Trophoblast cell (in vitro differentiated cells and primary cell): ENCODE data around the gene INPP5D.

Experiments
- DNase-seq, 2 donors: peaks; one replicate each; pipeline ENCODE4 v3.0.0-alpha.2; 2016
- H2AFZ ChIP-seq: 2 replicates; pipeline ENCODE4 v1.6.1; 2013; ENCODE audit warnings: low read length, moderate library complexity, mild to moderate bottlenecking; ENCODE audit not compliant: insufficient read depth, poor library complexity
- H2AK5ac ChIP-seq: 2 replicates; pipeline ENCODE4 v1.6.1; 2013; ENCODE audit warnings: mild to moderate bottlenecking, low read length
- H2BK120ac ChIP-seq: 2 replicates; pipeline ENCODE4 v1.6.1; 2013; ENCODE audit warnings: low read length, mild to moderate bottlenecking, moderate library complexity; ENCODE audit not compliant: insufficient read depth, poor library complexity
- H2BK12ac ChIP-seq: 2 replicates; pipeline ENCODE4 v1.6.1; 2013; ENCODE audit warnings: mild to moderate bottlenecking, low read length, moderate library complexity
- H2BK5ac ChIP-seq: 2 replicates; pipeline ENCODE4 v1.6.1; 2013; ENCODE audit warnings: low read length, low read depth, moderate library complexity, mild to moderate bottlenecking; ENCODE audit not compliant: poor library complexity
- H3K14ac ChIP-seq: 2 replicates; pipeline ENCODE4 v1.6.1; 2013; ENCODE audit warnings: mild to moderate bottlenecking, low read length
- H3K18ac ChIP-seq: 2 replicates; pipeline ENCODE4 v1.6.1; 2013; ENCODE audit warnings: mild to moderate bottlenecking, low read length
- H3K23ac ChIP-seq: 2 replicates; pipeline ENCODE4 v1.6.1; 2013; ENCODE audit warnings: low read length
- H3K27ac ChIP-seq: 2 replicates; pipeline ENCODE4 v1.5.1; 2013; ENCODE audit warnings: low read depth, mild to moderate bottlenecking, inconsistent platforms, low read length, moderate library complexity
- H3K27me3 ChIP-seq: 2 replicates; pipeline ENCODE4 v1.6.1; 2013; ENCODE audit warnings: inconsistent platforms, mild to moderate bottlenecking, low read length, moderate library complexity; ENCODE audit not compliant: insufficient read depth
- H3K36me3 ChIP-seq, 2 experiments: 1 replicate in 1 of 2; 2 replicates in 1 of 2; pipeline ENCODE4 v1.6.1; 2013; ENCODE audit warnings: low read length in 2 of 2, mild to moderate bottlenecking in 2 of 2, moderate library complexity in 1 of 2; ENCODE audit not compliant: insufficient read depth in 2 of 2, control insufficient read depth in 1 of 2
- H3K4ac ChIP-seq: 2 replicates; pipeline ENCODE4 v1.6.1; 2013; ENCODE audit warnings: low read depth, mild to moderate bottlenecking, low read length, moderate library complexity
- H3K4me1 ChIP-seq, 2 experiments: 1 replicate in 1 of 2; 2 replicates in 1 of 2; pipeline ENCODE4 v1.6.1; 2013; ENCODE audit warnings: low read length in 2 of 2, mild to moderate bottlenecking in 2 of 2, moderate library complexity in 1 of 2; ENCODE audit not compliant: insufficient read depth in 2 of 2, control insufficient read depth in 1 of 2
- H3K4me2 ChIP-seq: 2 replicates; pipeline ENCODE4 v1.6.1; 2013; ENCODE audit warnings: inconsistent platforms, mild to moderate bottlenecking, low read length, moderate library complexity
- H3K4me3 ChIP-seq: 2 replicates; pipeline ENCODE4 v1.5.1; 2013; ENCODE audit warnings: mild to moderate bottlenecking, low read depth, low read length, inconsistent platforms
- H3K79me1 ChIP-seq: one replicate; pipeline ENCODE4 v1.6.1; 2013; ENCODE audit warnings: low read length
- H3K79me2 ChIP-seq: 2 replicates; pipeline ENCODE4 v1.6.1; 2013; ENCODE audit warnings: low read length, mild to moderate bottlenecking; ENCODE audit not compliant: control insufficient read depth, insufficient read depth, poor library complexity
- H3K9ac ChIP-seq: 2 replicates; pipeline ENCODE4 v1.6.1; 2013; ENCODE audit warnings: mild to moderate bottlenecking, low read length
- H3K9me3 ChIP-seq: 2 replicates; pipeline ENCODE4 v1.6.1; 2013; ENCODE audit warnings: low read depth, mild to moderate bottlenecking, control low read depth, inconsistent platforms, low read length; ENCODE audit not compliant: insufficient read depth
- H4K12ac ChIP-seq: 2 replicates; pipeline ENCODE4 v1.6.1; 2013; ENCODE audit warnings: low read depth, mild to moderate bottlenecking, low read length, moderate library complexity
- H4K8ac ChIP-seq: 2 replicates; pipeline ENCODE4 v1.6.1; 2013; ENCODE audit warnings: low read depth, mild to moderate bottlenecking, low read length, moderate library complexity
- H4K91ac ChIP-seq: one replicate; pipeline ENCODE4 v1.6.1; 2013; ENCODE audit warnings: low read depth, mild to moderate bottlenecking, low read length, moderate library complexity
- WGBS: extraction: QIAGEN DNeasy Blood & Tissue Kit; methylation state at CpG from one replicate; pipeline ENCODE4 v1.1.7; 2013; ENCODE audit warnings: missing lambda C conversion rate; ENCODE audit not compliant: insufficient read length, insufficient coverage; ENCODE audit errors: extremely low coverage; 5-methylcytosine and 5-hydroxymethylcytosine counted together

INPP5D gene

GRCh38 chr2:233022561-233022960 lies 37.6 kb upstream of the INPP5D start:
- H3K18ac ChIP-seq, result no peak overlapping the region
- H2BK12ac ChIP-seq, result no peak overlapping the region
- no peak overlapping the region for H2AFZ ChIP-seq
- peaks cover 2% of the 10 kb centered on the region for H3K79me2 ChIP-seq
- H4K8ac ChIP-seq, result no peak overlapping the region
- H3K4me3 ChIP-seq, result no peak overlapping the region
- no peak overlapping the region for H3K27ac ChIP-seq
- H3K4me1 ChIP-seq, result peaks cover 15 to 17% of the 10 kb centered on the region in 2 experiments
- H3K27me3 ChIP-seq, result no peaks in the 10 kb centered on the region
- no CpG with 5 or more reads among the region's 8 CpGs for WGBS
- no peak overlapping the region for H3K14ac ChIP-seq
- no peak overlapping the region for H3K4ac ChIP-seq
- no peaks in the 10 kb centered on the region for H3K79me1 ChIP-seq
- no peak overlapping the region for H3K9ac ChIP-seq
- no peak overlapping the region for H2BK5ac ChIP-seq
- no peak overlapping the region for H2AK5ac ChIP-seq
- no peak overlapping the region for H3K4me2 ChIP-seq
- H4K91ac ChIP-seq, result no peak overlapping the region
- H3K9me3 ChIP-seq, result peaks cover 1% of the 10 kb centered on the region
- H3K36me3 ChIP-seq, result no peaks in the 10 kb centered on the region
- no peak overlapping the region for H4K12ac ChIP-seq
- no peak overlapping the region for H3K23ac ChIP-seq
- H2BK120ac ChIP-seq, result no peak overlapping the region
- DNase-seq, result peak; percentile 93 to 96

- H3K23ac ChIP-seq, result no peak overlapping the region
- H3K18ac ChIP-seq, result no peak overlapping the region
- H3K4me1 ChIP-seq, result peaks cover 15 to 17% of the 10 kb centered on the region in 2 experiments
- no peak overlapping the region for H3K4ac ChIP-seq
- DNase-seq, result peak in 1 of 2 donors; percentile 8
- H3K79me2 ChIP-seq, result peaks cover 2% of the 10 kb centered on the region
- H4K91ac ChIP-seq, result peak overlapping the region; percentile 37
- no peaks in the 10 kb centered on the region for H3K27me3 ChIP-seq
- no peak overlapping the region for H4K12ac ChIP-seq
- no peak overlapping the region for H3K14ac ChIP-seq
- no peak overlapping the region for H4K8ac ChIP-seq
- H3K79me1 ChIP-seq, result no peaks in the 10 kb centered on the region
- WGBS, result no CpG with 5 or more reads among the region's 18 CpGs
- H3K9ac ChIP-seq, result no peak overlapping the region
- H3K9me3 ChIP-seq, result peaks cover 1% of the 10 kb centered on the region
- no peak overlapping the region for H3K27ac ChIP-seq
- H2BK12ac ChIP-seq, result no peak overlapping the region
- no peak overlapping the region for H2BK120ac ChIP-seq
- no peaks in the 10 kb centered on the region for H3K36me3 ChIP-seq
- no peak overlapping the region for H3K4me3 ChIP-seq
- no peak overlapping the region for H2BK5ac ChIP-seq
- no peak overlapping the region for H3K4me2 ChIP-seq
- no peak overlapping the region for H2AFZ ChIP-seq
- peak overlapping the region; percentile 7 for H2AK5ac ChIP-seq
Observed at GRCh38 chr2:233023007-233023760, 37.0 kb upstream of the INPP5D start.

- Histone ChIP-seq H3K9ac (no peak overlapping the region), H2AK5ac (peak overlapping the region; percentile 7), H3K9me3 (peaks cover 1% of the 10 kb centered on the region), H3K18ac (no peak overlapping the region), H2BK5ac (no peak overlapping the region), H4K8ac (no peak overlapping the region), H4K91ac (peak overlapping the region; percentile 37), H3K36me3 (no peaks in the 10 kb centered on the region), H2BK120ac (no peak overlapping the region), H2AFZ (no peak overlapping the region), H3K4ac (no peak overlapping the region), H3K4me1 (peaks cover 15 to 17% of the 10 kb centered on the region in 2 experiments), H3K27me3 (no peaks in the 10 kb centered on the region), H3K79me1 (no peaks in the 10 kb centered on the region), H3K4me2 (no peak overlapping the region), H4K12ac (no peak overlapping the region), H3K23ac (no peak overlapping the region), H2BK12ac (no peak overlapping the region), H3K14ac (no peak overlapping the region), H3K27ac (no peak overlapping the region), H3K4me3 (no peak overlapping the region), H3K79me2 (peaks cover 2% of the 10 kb centered on the region)
- no CpG with 5 or more reads among the region's 14 CpGs for WGBS
- DNase-seq, result peak; percentile 65 to 82
Observed at GRCh38 chr2:233023761-233024410, 36.3 kb upstream of the INPP5D start.

DNA sequence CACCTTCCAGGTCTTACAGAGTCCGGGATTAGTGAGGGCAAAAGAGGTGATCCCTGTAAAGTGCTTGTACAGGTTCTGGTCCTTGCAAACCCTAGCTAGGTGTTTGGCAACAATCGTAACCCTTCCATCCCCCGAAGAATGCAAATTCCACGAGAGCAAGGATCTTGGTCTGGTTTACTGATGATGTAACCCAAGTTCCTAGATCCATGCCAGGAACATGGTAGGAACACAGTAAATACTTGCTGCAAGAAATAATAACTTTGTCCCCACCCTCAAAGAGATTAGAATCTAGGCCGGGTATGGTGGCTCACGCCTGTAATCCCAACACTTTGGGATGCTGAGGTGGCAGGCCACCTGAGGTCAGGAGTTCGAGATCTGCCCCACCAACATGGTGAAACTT lies 34.4 kb upstream of the INPP5D start:
- no peaks in the 10 kb centered on the region for H3K27me3 ChIP-seq
- H3K27ac ChIP-seq, result no peak overlapping the region
- no peak overlapping the region for H2AFZ ChIP-seq
- no peak overlapping the region for H2AK5ac ChIP-seq
- no peaks in the 10 kb centered on the region for H3K36me3 ChIP-seq
- no peak overlapping the region for H3K23ac ChIP-seq
- no peak overlapping the region for H2BK12ac ChIP-seq
- no peak overlapping the region for H3K14ac ChIP-seq
- DNase-seq, result peak; percentile 55 to 78
- no peak overlapping the region for H3K4me3 ChIP-seq
- H3K79me1 ChIP-seq, result no peaks in the 10 kb centered on the region
- no peak overlapping the region for H3K18ac ChIP-seq
- no CpG with 5 or more reads among the region's 7 CpGs for WGBS
- peaks cover 15 to 17% of the 10 kb centered on the region in 2 experiments for H3K4me1 ChIP-seq
- H2BK120ac ChIP-seq, result no peak overlapping the region
- H3K4me2 ChIP-seq, result no peak overlapping the region
- no peak overlapping the region for H4K12ac ChIP-seq
- no peak overlapping the region for H2BK5ac ChIP-seq
- no peak overlapping the region for H4K91ac ChIP-seq
- peaks cover 2% of the 10 kb centered on the region for H3K79me2 ChIP-seq
- no peak overlapping the region for H4K8ac ChIP-seq
- peaks cover 1% of the 10 kb centered on the region for H3K9me3 ChIP-seq
- no peak overlapping the region for H3K4ac ChIP-seq
- H3K9ac ChIP-seq, result no peak overlapping the region
